GM12892 (cell line): ENCODE results near the gene SLCO4A1.
A peak's percentile ranks its signal among the peaks of the same experiment; 100 is the strongest.

Source experiments
- DNase-seq: peaks from one replicate; pipeline ENCODE4 v3.0.0; 2011; ENCODE audit not compliant: insufficient read length
- FAIRE-seq: peaks from 2 replicates; lab custom pipeline; 2011; peaks lifted over from hg19 to GRCh38; lab: Jason Lieb, UNC
- POLR2A ChIP-seq: IDR thresholded peaks from 2 replicates; pipeline ENCODE4 v1.6.1; 2011; ENCODE audit warnings: low read depth, low read length, control low read depth
- POLR2AphosphoS5 ChIP-seq: IDR thresholded peaks from 2 replicates; pipeline ENCODE4 v1.6.1; 2011; ENCODE audit warnings: low read depth, low read length, control low read depth
- TAF1 ChIP-seq: IDR thresholded peaks from 2 replicates; pipeline ENCODE4 v1.6.1; 2011; ENCODE audit warnings: low read depth, mild to moderate bottlenecking, control low read depth, low read length, borderline replicate concordance

SLCO4A1 gene

GRCh38 chr20:62616728-62617621 is 25.3 kb upstream of the SLCO4A1 start:
- FAIRE-seq (no peak), DNase-seq (peak; percentile 92)
- TF ChIP-seq POLR2AphosphoS5 (no peak), TAF1 (no peak)

GRCh38 chr20:62617711-62618483 is 24.4 kb upstream of the SLCO4A1 start:
- TF ChIP-seq POLR2AphosphoS5 = no peak
- TF ChIP-seq TAF1 = no peak
- TF ChIP-seq POLR2A = no peak
- peak; percentile 58 for DNase-seq
- no peak for FAIRE-seq

- peak; percentile 69 for DNase-seq
- no peak for TF ChIP-seq POLR2AphosphoS5
- no peak for TF ChIP-seq TAF1
- TF ChIP-seq POLR2A = no peak
- FAIRE-seq = no peak
Observed at GRCh38 chr20:62618611-62619529, 23.4 kb upstream of the SLCO4A1 start.

- FAIRE-seq = no peak
- TF ChIP-seq POLR2A (no peak), TAF1 (no peak), POLR2AphosphoS5 (no peak)
- DNase-seq = no peak
Observed at GRCh38 chr20:62620625-62621024, 21.7 kb upstream of the SLCO4A1 start.

GRCh38 chr20:62621251-62622110 is 20.8 kb upstream of the SLCO4A1 start:
- FAIRE-seq = no peak
- TF ChIP-seq POLR2A (no peak), POLR2AphosphoS5 (no peak), TAF1 (no peak)
- no peak for DNase-seq

GRCh38 chr20:62622178-62622876 is 20.0 kb upstream of the SLCO4A1 start:
- DNase-seq (no peak), FAIRE-seq (no peak)
- no peak for TF ChIP-seq TAF1
- TF ChIP-seq POLR2AphosphoS5 = no peak
- TF ChIP-seq POLR2A = no peak

- DNase-seq (no peak), FAIRE-seq (no peak)
Observed at GRCh38 chr20:62622877-62623487, 19.3 kb upstream of the SLCO4A1 start.

GRCh38 chr20:62623488-62624324 is 18.6 kb upstream of the SLCO4A1 start:
- peak; percentile 99 for DNase-seq
- no peak for FAIRE-seq
- peak; percentile 68; the same call in 1 of the 2 replicates for TF ChIP-seq TAF1
- TF ChIP-seq POLR2A = peak; percentile 76; the same call in 1 of the 2 replicates
- TF ChIP-seq POLR2AphosphoS5 = 0 out of 2 replicates have a peak, but pooled peaks have one; percentile 41

More at GRCh38 chr20:62622877-62623487, 19.3 kb upstream of the SLCO4A1 start:
- TF ChIP-seq POLR2A (no peak), TAF1 (no peak), POLR2AphosphoS5 (no peak)
